Measurements from ENCODE around the gene NHSL2.
"Not testable (repeated sequence)": the region's sequence is repeated elsewhere in the genome, so short reads cannot be mapped to it uniquely, and the experiment has no call there.

The NHSL2 gene

DNA sequence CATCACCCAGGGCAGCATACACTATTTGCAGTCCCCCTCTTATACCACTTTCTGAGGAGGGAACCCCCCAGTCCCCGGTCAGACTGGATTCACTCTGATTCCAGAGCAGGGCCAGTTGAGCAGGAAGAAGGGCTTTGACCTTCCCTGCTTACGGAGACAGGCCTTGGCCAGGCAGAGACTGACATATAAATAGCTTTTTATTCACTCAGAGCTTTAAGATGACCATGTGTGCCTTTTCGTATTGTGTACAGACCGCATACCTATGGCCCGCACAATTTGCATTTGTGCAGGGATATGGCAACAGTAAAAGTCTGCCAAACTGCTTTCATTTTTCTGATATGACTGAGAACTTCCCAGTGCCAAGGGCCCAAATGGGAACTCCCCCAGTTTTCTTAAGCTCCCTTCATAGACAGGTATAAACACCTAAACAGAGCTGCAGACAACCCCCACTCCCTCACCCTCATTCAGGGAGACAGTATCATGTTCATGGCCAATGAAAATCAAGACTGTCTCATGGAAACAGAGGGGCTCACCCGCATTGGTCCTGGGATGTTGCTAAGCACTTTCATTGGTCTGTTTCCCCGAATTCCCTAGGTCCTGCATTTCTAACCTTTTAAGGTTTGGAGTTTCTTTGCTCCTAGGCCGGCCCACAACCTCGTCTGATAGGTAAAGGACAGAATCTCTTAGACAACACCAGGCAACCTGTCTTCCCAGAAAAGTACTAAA lies 135.1 kb downstream of the NHSL2 start:
- no peak for DNase-seq

DNA sequence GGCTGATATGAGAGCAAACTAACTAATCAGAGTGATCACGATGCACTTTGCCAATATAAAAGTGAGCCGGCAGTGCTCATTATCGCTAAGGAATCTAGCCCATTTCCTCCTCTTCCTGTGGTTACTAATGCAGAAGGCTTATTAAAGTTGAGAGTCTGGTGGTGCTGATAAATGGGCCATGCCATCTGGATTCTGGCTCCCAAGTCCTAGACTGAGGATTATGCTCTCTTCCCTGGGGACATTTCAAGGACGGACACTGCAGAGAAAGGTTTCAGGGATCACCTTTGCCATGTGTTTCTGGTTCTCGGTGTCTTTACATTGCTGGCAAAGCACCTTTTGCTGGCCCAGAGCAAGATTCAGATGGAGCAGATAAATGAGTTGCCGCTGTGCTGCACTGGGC lies 135.8 kb downstream of the NHSL2 start:
- no peak for DNase-seq

DNA sequence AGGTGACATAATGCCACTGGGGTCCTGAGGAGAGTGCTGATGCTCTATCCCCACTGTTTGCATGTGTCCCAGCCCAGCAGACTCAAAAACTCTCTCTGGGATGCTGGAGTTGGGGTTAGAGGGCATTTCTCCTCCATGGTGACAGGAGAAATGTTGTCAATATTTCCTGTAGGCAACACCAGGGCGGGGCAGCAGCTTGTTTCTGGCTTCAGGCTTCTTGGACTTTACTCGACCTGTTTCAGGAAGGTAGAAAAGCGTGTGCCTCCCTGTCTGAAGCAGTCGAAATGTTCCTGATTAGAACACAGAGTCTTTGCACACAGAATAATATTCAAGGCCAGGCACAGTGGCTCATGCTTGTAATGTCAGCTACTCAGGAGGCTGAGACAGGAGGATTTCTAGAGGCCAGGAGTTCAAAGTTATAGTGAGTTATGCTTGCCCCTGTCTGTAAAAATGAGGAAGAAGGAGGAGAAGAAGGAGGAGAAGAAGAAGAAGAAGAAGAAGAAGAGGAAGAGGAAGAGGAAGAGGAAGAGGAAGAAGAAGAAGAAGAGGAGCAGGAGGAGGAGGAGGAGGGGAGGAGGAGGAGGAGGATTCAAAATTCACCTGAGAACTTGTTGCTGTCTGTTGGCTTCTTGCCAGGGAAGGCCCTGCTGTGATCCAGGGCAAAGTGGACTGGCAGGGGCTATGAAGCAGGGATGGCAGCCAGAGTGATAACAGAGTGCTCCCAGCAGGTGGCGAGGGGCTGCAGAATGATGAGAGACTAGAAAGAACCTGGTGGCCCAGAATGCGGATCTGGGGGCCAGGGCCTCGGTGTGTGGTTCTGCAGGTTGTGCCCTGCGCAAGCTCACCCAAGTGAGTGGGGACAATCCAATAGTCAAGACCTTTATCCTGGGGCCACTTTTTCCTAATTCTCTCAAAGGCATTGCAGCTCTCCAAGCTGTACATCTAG lies 138.1 kb downstream of the NHSL2 start:
- no peak for DNase-seq

DNA sequence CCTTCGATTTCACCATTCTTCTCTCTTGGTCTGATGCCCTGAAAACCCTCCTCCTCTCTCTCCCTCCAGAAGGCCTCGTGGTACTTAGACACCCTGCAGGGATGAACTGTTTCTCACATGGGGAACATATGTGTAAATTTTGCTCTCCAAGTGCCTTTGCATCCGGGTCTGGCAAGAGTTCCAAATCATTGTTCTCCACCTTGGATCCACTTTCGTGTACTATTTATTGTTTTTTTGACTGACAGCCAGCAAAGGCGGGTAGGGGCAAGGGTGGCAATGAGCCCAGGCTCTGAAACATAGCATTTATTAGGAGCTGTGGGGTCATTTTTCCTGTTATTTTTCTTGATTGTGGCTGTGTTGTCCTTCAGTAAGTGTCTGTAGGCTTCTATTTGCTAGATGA lies 139.4 kb downstream of the NHSL2 start:
- peak in 1 of 2 experiments; percentile 52 for DNase-seq

DNA sequence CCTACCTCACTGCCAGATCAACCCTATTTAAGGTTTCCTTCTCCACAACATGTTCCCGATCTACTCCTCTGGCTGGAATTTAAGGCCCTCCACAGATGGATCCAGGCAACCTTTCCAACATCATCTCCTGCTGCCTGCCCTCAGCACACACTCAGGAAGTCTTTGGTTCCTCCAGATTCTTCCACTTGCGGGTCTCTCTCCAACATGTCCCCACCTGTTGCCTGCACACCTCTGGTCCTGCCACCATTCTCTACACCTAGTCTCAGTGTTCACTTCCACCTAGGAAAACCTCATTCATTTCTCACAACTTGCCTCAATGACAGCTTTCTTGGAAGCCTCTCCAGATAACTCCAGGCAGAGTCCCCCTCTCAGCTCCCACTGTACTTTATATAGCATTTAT lies 140.9 kb downstream of the NHSL2 start:
- DNase-seq, result no peak

DNA sequence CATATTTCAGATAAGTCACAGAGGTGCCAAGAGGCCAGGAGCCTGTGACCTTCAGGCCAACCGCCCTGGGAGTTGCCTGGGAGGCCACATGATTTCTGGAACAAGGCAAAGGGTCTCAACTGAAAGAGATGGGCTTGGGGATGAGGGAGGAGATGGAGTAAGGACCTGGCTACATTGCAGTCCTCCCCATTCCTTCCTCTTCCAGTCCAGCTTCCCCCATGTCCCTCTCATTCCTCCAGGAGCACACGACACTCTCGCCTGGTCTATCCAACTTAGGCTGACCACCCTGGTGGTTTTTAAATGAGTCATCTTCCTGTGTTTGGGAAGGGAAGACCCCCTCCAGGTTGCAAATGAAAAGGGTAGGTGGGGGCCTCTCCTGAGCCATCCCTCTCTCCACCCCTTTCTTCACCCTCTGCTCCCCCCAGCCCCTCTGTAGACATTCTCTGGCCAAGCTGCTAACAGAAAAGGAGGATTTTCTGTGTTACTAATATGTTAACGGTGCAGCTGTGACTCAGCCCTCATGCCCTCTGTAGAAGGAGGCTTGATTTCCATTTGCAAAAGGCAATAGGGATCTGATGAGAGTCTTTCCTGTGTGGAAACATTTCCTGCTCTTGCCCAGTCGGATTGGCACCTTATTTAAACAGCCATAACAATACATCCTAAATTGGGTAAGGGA lies 141.9 kb downstream of the NHSL2 start:
- DNase-seq, result no peak

DNA sequence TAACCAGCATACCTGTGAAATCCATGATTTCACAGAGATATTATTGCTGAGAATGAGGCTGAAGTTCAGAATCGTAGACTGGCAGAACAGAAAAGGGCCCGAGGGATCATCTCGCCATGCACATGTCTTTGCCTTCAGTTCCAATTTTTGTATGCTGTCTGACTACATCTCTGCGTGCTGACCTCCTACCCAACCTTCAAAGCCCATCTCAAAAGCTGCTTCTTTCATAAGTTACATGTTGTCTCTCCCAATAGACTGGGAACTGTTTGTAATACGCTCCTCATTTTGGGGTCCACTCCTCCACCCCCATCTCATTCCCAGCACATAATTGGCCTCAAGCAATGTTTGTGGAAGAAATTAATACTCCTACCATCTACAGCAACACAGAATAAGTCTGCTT lies 142.9 kb downstream of the NHSL2 start:
- no peak for DNase-seq

DNA sequence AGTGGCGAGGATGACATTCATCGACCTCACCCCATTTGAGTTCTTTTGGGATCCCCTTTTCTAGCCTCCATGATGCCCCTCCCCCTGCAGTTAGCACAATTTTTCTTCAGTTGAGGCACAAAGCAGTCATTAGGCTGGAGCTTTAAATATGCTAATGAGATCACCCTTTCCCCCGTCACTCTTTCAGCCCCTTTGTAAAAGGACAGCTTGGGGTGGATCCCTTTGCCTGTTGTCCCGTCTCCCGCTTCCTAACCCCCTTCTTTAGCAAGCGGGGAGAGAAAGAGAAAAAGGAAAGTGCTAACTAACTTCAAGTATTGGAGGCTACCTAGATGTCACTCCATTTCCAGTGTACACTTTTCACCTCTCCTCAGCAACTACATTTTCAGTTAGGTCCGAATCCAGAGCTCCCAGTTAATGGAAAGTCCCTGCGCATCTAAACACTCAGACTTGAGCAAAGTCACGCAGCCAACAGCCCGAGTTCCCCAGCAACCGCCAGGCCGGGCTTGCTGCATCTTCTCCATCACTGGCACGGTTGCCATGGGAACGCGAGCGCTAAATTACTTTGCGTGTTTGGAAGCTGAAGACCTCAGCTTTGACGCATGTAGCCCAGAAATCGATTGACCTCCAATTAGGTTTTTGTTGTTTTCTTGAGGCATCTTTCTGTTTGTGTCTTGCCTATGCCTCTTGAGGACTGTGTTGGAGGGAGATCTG lies 144.3 kb downstream of the NHSL2 start:
- no peak for DNase-seq

DNA sequence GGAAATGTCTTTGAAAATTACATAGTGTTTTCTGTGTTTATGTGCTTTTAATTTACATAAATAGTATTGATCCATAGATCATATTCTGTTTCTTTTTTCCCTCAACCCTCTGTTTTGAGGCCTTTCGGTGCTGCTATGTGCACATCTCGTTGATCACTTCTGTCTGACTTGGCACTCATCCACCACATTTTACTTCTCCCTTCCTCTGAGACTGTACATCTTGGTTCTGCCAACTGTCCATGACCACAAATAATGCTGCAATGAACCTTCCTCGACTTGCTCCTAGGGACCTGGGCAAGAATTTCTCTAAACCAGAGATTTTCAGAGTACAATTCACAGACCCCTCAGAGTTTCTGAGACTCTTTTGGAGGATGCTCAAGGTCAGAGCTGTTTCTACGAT lies 146.7 kb downstream of the NHSL2 start:
- DNase-seq, result no peak

DNA sequence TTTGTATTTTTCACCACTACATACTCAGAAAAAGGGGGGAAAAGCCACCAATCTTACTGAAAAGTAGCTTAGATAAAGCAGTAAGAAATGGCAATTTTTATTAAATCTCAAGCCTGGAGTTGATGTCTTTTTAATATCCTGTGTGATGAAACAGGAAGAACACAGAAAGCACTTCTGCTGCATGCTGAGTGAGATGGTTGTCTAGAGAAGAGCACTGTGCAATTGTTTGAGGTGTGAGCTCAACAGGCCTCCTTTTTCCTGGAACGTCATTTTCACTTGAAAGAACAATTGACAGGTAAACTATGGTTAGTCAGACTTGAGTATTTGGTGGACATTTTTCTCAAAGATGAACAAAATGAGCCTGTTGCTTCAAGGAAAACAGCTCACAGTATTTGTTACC lies 147.2 kb downstream of the NHSL2 start:
- no peak for DNase-seq

DNA sequence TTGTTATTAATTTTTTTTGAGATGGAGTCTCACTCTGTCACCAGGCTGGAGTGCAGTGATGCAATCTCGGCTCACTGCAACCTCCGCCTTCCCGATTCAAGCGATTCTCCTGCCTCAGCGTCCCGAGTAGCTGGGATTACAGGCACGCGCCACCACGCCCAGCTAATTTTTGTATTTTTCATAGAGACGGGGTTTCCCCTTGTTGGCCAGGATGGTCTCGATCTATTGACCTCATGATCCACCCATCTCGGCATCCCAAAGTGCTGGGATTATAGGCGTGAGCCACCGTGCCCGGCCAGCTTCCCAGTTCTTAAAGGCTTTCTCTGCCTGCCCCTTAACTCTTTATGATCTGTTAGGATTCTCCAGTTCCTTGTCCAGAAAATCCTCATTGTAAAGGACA lies 147.7 kb downstream of the NHSL2 start:
- not testable (repeated sequence) for DNase-seq

DNA sequence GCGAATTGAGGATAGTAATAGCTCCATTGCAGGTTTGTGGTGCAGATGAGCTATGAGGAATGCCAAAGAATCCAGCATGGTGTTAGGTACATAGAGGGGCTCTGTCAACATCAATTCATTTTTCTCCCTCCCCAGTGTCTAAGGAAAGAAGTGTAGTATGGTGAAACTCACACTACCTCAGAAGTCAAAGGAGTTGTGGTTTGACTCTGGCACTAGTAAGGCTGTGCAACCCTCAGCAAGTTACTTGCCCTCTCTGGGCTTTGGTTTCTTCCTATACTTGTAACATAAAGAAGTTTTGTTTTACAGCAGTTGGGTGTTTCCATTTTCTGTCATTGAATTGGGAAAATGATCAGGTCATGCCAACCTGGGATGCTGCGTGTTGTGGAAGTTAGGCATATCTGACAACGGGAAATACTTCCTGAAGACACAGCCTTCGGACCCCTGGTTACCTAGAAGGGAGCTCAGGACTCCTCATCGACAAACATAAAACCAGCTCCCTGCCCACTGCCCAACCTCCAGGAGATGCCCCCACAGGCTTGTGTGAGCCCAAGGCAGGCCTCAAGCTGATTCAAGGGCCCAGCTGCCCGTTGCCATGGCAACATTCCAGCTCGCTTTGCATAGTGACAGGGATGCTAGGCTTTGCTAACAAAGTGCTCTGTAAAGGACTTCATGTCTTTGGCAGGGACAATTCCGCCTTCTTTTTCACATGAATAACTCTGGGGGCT lies 149.7 kb downstream of the NHSL2 start:
- peak in 1 of 2 experiments; percentile 45 for DNase-seq

DNA sequence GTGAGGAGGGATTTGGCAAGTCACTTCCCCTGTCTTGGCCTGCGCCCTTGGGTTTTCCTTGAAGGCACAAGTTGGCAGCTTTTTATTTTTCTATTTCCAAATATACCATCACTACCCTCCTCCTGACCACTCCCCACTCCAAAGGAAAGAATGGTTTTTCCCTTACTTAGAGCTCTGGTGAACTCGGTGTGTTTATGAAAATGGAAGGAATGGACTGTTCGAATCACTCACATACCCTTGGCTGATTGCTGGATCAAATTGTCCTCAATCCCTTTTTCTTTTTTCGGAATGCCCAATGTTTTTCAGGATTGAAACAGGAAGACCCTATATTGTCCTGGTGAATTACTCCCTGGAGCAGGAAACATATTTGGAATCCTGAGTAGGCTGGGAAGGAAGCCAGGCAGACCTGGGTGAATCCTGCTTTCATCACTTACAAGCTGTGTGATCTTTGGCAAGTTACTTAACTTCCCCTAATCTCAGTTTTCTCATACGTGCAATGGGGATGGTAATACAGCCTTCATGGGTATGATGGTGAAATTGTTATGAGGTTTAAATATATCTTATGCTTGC lies 150.4 kb downstream of the NHSL2 start:
- no peak for DNase-seq

DNA sequence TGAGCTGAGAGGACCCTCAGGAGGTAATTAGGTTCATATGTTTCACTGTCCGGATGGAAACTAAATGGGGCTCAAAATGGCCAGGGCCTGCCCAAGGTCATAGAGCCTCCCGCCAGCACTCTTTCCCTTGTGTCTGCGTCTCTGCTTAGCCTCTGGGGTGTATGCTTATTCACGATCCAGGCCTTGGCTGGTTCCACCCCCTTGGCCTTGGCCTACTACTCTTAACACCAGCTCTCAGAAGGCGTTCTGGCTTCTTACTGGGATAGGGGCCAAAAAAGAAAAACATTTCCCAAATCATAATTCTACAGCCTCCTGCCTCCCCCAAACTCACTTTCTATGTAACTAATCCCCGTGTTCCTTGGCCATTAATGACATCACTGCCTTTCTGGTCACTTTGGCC lies 152.3 kb downstream of the NHSL2 start:
- no peak for DNase-seq

DNA sequence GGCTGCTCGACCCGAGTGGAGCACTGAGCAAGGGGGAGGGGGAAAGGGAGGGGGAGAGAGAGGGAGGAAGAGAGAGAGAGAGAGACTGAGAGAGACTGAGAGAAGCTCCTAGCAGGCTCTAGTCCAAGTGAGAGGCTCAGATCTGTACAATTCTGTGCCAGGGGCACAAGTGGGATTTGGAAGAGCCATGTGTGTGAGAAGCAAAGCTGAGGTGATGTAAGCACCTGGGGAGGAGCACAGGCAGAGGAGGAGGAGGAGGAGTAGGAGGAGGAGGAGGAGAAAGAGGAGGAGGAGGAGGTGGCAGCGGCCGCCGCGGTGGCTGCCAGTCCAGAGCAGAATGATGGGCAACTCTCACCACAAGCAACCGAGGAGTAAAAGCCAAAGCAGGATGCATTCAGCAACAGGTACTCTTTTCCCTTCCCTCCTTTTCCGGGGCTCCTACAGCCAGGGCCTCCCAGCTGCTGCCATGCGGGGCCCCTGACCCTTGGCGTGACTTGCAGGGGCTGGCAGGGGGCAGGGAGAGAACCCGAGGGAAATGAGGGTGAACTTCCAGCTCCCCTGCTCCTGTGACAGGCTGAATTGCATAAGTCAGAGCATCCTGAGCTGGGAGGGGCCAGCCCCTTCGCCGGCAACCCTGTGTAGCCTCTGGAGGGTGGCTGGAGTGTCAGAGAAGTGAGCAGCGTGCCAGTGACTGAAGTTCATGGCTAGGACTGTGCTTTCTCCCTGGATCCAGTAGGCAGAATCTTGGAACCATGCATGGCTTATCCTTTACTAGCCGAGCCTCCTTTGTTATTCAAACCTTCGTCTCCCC lies 158.9 kb downstream of the NHSL2 start:
- DNase-seq, result no peak

DNA sequence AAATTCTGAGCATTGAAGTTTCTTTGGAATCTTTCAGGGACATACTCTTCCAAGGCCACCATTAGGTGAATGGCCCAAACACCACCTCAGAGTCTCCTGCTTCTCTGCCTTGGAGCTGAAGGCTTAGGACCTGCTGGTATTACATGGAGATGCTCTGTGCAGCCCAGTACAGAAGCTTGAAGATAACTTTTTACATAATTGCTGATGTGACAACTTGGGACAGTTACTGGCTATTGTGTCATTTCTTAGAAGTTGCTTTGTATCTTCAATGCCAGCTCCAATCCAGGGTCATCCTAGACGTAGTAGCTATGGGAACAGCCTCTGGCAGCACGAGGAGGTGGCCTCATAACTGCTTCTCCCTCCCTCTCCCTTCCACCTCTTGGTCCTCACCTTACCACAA lies 160.6 kb downstream of the NHSL2 start:
- no peak for DNase-seq

DNA sequence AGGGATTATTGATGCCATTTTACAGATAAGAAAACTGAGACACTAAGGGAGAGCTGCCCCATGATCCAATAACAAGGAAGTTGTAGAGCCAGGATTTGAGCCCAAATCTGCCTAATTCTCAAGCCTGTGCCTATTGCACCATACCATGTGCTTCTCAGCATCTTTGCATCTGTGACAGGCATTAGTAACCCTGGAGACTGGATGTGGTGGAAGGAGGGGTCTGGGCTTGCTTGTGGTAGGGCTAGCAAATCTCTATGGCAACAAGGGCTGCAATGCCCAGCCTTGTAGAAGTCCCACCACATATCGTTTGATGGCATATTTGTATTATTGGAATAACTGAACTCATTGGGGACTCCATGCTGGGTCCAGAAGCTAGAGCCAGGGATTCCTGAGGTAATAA lies 163.0 kb downstream of the NHSL2 start:
- DNase-seq, result no peak

DNA sequence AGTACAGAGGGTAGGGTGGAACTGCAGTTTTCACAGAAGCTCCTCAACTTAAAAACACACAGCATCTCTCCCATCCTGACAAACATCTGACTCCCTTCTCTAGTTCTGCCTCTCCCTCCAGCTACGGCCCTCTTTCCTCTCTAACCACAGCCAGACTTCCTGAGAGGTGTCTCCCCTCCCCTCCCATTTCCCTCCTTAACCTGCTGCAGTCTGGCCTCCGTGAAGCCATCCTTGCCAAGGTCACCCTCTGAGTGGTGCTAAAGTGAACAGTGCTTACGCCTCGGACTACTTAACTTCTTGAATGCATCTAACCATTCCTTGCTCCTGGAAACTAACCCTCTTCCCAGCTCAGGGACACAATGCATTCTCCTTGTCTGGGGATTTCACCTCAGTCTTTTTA lies 167.8 kb downstream of the NHSL2 start:
- no peak for DNase-seq

DNA sequence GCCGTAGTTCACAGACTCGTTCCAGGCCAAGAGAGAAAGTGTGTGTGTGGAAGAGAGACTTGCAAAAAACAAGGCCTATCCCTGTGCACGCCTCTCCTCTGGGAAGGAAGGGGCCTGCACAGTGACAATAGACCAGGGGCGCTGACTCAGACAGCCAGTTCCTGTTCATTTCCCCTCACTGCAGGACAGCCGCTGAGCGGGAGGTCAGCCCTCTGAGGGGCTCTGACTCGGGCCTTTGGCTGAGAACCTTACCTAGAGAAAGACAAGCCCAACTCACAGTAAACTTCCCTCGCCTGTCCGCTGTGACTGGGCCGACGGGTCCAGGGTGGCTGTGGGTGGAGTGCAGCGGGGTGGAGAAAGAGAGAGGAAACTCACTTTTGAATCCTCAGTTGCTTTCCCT lies 169.0 kb downstream of the NHSL2 start:
- no peak for DNase-seq

DNA sequence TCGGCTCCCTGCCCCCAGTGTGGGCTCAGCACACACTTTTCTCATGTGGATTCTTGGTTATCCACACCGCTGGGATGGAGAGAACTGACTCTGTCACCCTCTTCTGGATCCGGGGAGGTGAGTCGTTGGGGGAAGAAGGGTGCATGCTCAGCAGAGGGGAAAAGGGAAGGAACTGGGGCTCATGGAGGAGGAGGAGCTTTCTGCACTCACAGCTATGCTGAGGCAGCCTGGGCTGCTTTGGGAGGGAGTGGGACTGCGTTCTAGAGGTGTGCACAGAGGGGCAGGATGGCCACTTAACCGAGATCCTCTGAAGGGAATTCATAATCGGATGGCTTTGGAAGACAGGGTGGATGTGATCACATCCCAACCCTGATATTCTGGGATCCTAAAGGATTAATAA lies 169.5 kb downstream of the NHSL2 start:
- no peak for DNase-seq

DNA sequence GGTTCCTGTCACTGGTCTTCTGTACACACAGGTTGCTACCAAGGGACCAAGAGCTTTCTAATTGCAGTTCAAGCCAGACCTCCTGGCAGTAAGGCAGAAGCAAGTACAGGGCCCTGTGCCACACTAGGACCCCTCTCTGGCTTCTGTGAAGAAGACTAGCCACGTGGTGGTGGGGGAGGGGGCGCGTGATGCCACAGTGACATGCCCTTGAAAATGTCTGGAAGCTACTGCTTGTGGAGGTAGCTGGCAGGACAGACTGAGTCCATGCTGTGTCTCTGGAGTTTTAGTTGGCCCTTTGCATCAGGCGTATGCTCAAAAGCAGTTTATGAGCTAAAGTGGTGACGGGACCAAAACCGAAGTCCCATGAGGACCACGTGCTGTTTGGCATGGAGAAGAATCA lies 170.2 kb downstream of the NHSL2 start:
- DNase-seq, result no peak
